Measurements from ENCODE around the gene IKZF4. TPM values are rescaled to one million over a fixed set of nuclear protein-coding genes. Genes with fewer than 3 reads are reported as not detected.

Gene IKZF4
- total RNA-seq, 1 donor from 2014 or later = 5.7 TPM

- TF ChIP-seq CTCF (IDR thresholded peaks at IDR 0.05; ENCODE audit: insufficient read depth, low read length, poor library complexity, severe bottlenecking) = peak; percentile 85
- Histone ChIP-seq H3K4me3 (ENCODE audit: low read depth, low read length) (no peak overlapping the region), H3K36me3 (ENCODE audit: control insufficient read depth, insufficient read depth, low read length) (no peaks in the 10 kb centered on the region), H3K27me3 (ENCODE audit: control insufficient read depth, insufficient read depth, low read length) (no peaks in the 10 kb centered on the region)
- no peak for DNase-seq (ENCODE audit: low read depth)
Measured at GRCh38 chr12:56029666-56030293, 8.9 kb downstream of the IKZF4 start.

- no peak for DNase-seq (ENCODE audit: low read depth)
- Histone ChIP-seq H3K27me3 (ENCODE audit: control insufficient read depth, insufficient read depth, low read length) (no peaks in the 10 kb centered on the region), H3K36me3 (ENCODE audit: control insufficient read depth, insufficient read depth, low read length) (no peaks in the 10 kb centered on the region), H3K4me3 (ENCODE audit: low read depth, low read length) (no peak overlapping the region)
- no peak for TF ChIP-seq CTCF (IDR thresholded peaks at IDR 0.05; ENCODE audit: insufficient read depth, low read length, poor library complexity, severe bottlenecking)
Measured at GRCh38 chr12:56031987-56032386, 11.1 kb downstream of the IKZF4 start.

GRCh38 chr12:56034586-56035332, 13.9 kb downstream of the IKZF4 start:
- TF ChIP-seq CTCF (IDR thresholded peaks at IDR 0.05; ENCODE audit: insufficient read depth, low read length, poor library complexity, severe bottlenecking) = no peak
- no peak for DNase-seq (ENCODE audit: low read depth)

GRCh38 chr12:56037161-56037560, 16.3 kb downstream of the IKZF4 start:
- no peak for TF ChIP-seq CTCF (IDR thresholded peaks at IDR 0.05; ENCODE audit: insufficient read depth, low read length, poor library complexity, severe bottlenecking)
- H3K36me3 ChIP-seq (ENCODE audit: control insufficient read depth, insufficient read depth, low read length) = no peaks in the 10 kb centered on the region
- H3K27me3 ChIP-seq (ENCODE audit: control insufficient read depth, insufficient read depth, low read length) = no peaks in the 10 kb centered on the region
- DNase-seq (ENCODE audit: low read depth) = no peak
- H3K4me3 ChIP-seq (ENCODE audit: low read depth, low read length) = no peak overlapping the region

More at GRCh38 chr12:56034586-56035332, 13.9 kb downstream of the IKZF4 start:
- no peaks in the 10 kb centered on the region for H3K27me3 ChIP-seq (ENCODE audit: control insufficient read depth, insufficient read depth, low read length)
- H3K36me3 ChIP-seq (ENCODE audit: control insufficient read depth, insufficient read depth, low read length) = no peaks in the 10 kb centered on the region
- H3K4me3 ChIP-seq (ENCODE audit: low read depth, low read length) = no peak overlapping the region

GRCh38 chr12:56038022-56038655, 17.3 kb downstream of the IKZF4 start:
- DNase-seq (ENCODE audit: low read depth) = no peak
- TF ChIP-seq CTCF (IDR thresholded peaks at IDR 0.05; ENCODE audit: insufficient read depth, low read length, poor library complexity, severe bottlenecking) = no peak
- H3K4me3 ChIP-seq (ENCODE audit: low read depth, low read length) = no peak overlapping the region
- no peaks in the 10 kb centered on the region for H3K36me3 ChIP-seq (ENCODE audit: control insufficient read depth, insufficient read depth, low read length)
- no peaks in the 10 kb centered on the region for H3K27me3 ChIP-seq (ENCODE audit: control insufficient read depth, insufficient read depth, low read length)

Measured in kidney epithelial cell (primary cell).